DND-41 (cell line): ENCODE measurements around the gene OSBP2.

Source experiments
- ATAC-seq: fragments of 200-7000 bp; cut with Tn5 transposase; 3 replicates; pipeline ENCODE4 v1.9.1; 2021; ENCODE audit warnings: low read depth; ENCODE audit not compliant: insufficient read depth
- DNase-seq: peaks from one replicate; pipeline ENCODE4 v3.0.0-alpha.2; 2020
- H2AFZ ChIP-seq: 2 replicates; pipeline ENCODE4 v1.6.0; 2012; ENCODE audit warnings: low read depth, low read length
- H3K27ac ChIP-seq: 2 replicates; pipeline ENCODE4 v1.5.1; 2012; ENCODE audit warnings: low read length, inconsistent platforms
- H3K27me3 ChIP-seq: fragments of 200-600 bp; sonication (generic); 2 replicates; pipeline ENCODE4 v1.6.0; 2012; ENCODE audit warnings: low read length, mild to moderate bottlenecking, inconsistent platforms; ENCODE audit not compliant: insufficient read depth, poor library complexity
- H3K36me3 ChIP-seq: 2 replicates; pipeline ENCODE4 v1.5.1; 2012; ENCODE audit warnings: low read length, inconsistent platforms; ENCODE audit not compliant: insufficient read depth
- H3K4me1 ChIP-seq: 2 replicates; pipeline ENCODE4 v1.5.1; 2012; ENCODE audit warnings: mild to moderate bottlenecking, low read length; ENCODE audit not compliant: insufficient read depth
- H3K4me2 ChIP-seq: 2 replicates; pipeline ENCODE4 v1.6.0; 2012; ENCODE audit warnings: mild to moderate bottlenecking, moderate library complexity, low read length, inconsistent platforms; ENCODE audit not compliant: insufficient read depth
- H3K4me3 ChIP-seq, 2 experiments: fragments of 200-600 bp in 1 of 2; shearing (Covaris generic) in 1 of 2; 2 replicates each; pipeline ENCODE4 v1.5.1; 2012 to 2016; ENCODE audit warnings: inconsistent platforms in 2 of 2, low read length in 2 of 2, mild to moderate bottlenecking in 2 of 2, low read depth in 1 of 2, moderate library complexity in 1 of 2
- H3K79me2 ChIP-seq: 2 replicates; pipeline ENCODE4 v1.6.0; 2012; ENCODE audit warnings: low read length, inconsistent platforms; ENCODE audit not compliant: insufficient read depth
- H3K9ac ChIP-seq: 2 replicates; pipeline ENCODE4 v1.6.0; 2012; ENCODE audit warnings: low read depth, mild to moderate bottlenecking, inconsistent platforms, low read length, moderate library complexity
- H3K9me3 ChIP-seq: 2 replicates; pipeline ENCODE4 v1.5.1; 2012; ENCODE audit warnings: low read length, moderate library complexity, mild to moderate bottlenecking, inconsistent platforms; ENCODE audit not compliant: insufficient read depth, severe bottlenecking
- H4K20me1 ChIP-seq: 2 replicates; pipeline ENCODE4 v1.6.0; 2012; ENCODE audit warnings: low read length; ENCODE audit not compliant: insufficient read depth
- EZH2 ChIP-seq: IDR thresholded peaks from 3 replicates; pipeline ENCODE4 v1.6.1; 2012; ENCODE audit warnings: borderline replicate concordance, low read depth, mild to moderate bottlenecking, moderate library complexity, low read length, inconsistent platforms; ENCODE audit not compliant: severe bottlenecking
- TF ChIP-seq, protein P1 (sequence below): IDR thresholded peaks from 2 replicates; pipeline ENCODE4 v1.5.1; 2012; ENCODE audit warnings: borderline replicate concordance, low read length, moderate library complexity, mild to moderate bottlenecking; ENCODE audit not compliant: poor library complexity, severe bottlenecking; ENCODE audit errors: extremely low read depth

Gene OSBP2

DNA sequence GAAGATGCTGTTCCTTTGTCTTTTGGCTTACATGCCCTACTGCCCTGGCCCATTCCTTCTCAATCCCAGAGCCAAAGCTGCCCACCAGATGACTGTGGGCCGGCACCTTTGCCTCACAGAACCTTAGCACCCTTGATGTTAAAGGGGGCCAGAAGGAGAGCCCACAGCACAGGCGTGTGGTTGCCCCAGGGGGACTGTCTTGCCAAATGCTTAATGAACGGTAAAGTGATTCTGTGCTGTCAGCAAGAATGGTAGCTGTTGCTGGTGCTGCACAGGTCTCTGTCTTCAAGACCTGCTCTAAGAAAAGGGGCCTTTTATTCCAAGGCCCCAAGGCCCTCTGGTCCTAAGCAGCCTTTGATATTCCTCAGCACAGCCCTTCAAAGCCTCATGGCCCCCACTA lies 160.6 kb downstream of the OSBP2 start:
- DNase-seq (no peak), ATAC-seq (no peak)
- Histone ChIP-seq H3K9ac (no peak overlapping the region), H4K20me1 (no peaks in the 10 kb centered on the region), H3K79me2 (no peaks in the 10 kb centered on the region), H3K36me3 (no peaks in the 10 kb centered on the region), H3K4me2 (no peak overlapping the region), H3K27ac (no peak overlapping the region), H3K4me1 (no peaks in the 10 kb centered on the region), H3K4me3 (no peak overlapping the region), H3K9me3 (no peaks in the 10 kb centered on the region), H2AFZ (no peak overlapping the region), H3K27me3 (no peaks in the 10 kb centered on the region)
- no peak for TF ChIP-seq EZH2
- TF ChIP-seq, protein P1, sequence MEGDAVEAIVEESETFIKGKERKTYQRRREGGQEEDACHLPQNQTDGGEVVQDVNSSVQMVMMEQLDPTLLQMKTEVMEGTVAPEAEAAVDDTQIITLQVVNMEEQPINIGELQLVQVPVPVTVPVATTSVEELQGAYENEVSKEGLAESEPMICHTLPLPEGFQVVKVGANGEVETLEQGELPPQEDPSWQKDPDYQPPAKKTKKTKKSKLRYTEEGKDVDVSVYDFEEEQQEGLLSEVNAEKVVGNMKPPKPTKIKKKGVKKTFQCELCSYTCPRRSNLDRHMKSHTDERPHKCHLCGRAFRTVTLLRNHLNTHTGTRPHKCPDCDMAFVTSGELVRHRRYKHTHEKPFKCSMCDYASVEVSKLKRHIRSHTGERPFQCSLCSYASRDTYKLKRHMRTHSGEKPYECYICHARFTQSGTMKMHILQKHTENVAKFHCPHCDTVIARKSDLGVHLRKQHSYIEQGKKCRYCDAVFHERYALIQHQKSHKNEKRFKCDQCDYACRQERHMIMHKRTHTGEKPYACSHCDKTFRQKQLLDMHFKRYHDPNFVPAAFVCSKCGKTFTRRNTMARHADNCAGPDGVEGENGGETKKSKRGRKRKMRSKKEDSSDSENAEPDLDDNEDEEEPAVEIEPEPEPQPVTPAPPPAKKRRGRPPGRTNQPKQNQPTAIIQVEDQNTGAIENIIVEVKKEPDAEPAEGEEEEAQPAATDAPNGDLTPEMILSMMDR: no peak

DNA sequence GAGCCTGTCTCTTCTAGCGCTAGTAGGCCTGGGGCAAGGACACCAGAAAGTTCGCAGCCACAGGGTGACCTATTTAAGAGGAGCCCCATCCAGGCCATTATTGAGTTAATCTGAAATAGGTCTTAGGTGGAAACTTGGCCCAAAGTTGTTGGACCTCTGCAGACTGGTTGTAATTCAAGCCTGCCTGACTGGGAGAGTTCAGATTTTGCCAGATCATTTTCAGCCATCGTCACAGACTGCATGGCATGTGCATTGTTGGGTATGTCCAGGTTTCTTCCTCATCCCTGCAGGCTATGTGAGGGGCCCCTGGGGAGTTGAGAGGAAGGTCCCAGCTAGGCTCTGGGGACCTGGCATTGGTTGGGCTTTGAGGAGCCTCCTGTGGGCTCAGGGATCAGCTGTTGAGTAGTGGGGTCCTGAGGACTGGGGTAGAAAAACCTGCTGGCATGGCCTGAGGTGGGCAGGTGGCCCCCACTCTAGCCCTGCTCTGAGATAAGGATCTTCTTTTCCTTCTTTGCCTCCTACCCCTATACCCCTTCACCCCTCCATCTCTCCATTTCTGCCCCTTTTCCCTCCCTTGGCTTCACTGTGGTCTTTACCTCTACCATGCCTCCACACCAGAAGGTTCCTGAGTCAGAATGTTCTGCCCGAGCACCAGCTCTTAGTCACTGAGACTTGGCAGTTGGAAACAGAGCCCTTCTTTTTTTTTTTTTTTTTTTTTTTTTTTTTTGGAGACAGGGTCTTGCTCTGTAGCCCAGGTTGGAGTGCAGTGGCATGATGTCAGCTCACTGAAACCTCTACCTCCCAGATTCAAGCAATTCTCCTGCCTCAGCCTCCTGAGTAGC lies 161.2 kb downstream of the OSBP2 start:
- ATAC-seq: no peak
- no peaks in the 10 kb centered on the region for H3K36me3 ChIP-seq
- no peaks in the 10 kb centered on the region for H3K4me1 ChIP-seq
- no peak overlapping the region for H3K4me2 ChIP-seq
- H2AFZ ChIP-seq: no peak overlapping the region
- no peaks in the 10 kb centered on the region for H4K20me1 ChIP-seq
- DNase-seq: no peak
- TF ChIP-seq, protein P1: no peak
- no peak for TF ChIP-seq EZH2
- no peak overlapping the region for H3K27ac ChIP-seq
- no peak overlapping the region for H3K4me3 ChIP-seq
- H3K27me3 ChIP-seq: no peaks in the 10 kb centered on the region
- no peaks in the 10 kb centered on the region for H3K79me2 ChIP-seq
- no peaks in the 10 kb centered on the region for H3K9me3 ChIP-seq
- H3K9ac ChIP-seq: no peak overlapping the region

DNA sequence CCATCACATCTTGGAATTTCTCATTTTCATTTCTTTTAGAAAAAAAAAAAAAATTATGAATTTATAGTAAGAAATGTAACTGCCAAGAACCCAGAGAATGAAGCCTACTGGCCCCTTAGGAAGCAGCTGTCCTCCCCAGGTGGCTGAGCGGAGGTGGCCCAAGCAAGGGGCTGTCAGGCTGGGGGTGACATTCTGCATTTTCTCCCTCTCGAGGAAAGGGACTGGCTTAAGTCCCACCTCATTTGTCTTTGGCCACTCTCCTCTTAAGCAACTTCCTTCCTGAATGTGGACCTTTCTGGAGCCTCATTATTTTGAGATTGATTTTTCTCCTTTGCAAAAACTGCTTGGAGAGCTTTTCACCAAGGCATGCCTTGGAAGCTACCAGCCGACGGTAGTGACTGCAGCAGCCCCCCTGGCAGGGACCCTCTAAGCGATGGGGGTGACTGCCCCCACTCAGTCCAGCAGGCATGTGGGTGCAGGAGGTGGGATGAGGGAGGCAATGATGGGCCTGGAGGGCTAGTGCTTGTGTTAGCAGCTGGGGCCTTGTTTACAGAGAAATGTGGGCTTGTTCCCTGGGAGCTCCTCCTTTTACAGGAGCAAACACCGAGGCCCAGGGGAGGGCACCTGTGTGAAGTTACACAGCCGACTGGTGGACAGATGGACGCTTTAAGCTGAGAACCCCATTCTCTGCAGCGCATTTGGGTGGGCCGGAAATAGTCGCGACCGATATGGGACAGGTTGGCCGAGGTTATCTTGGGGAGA lies 162.2 kb downstream of the OSBP2 start:
- H3K36me3 ChIP-seq: no peaks in the 10 kb centered on the region
- no peaks in the 10 kb centered on the region for H3K9me3 ChIP-seq
- no peak overlapping the region for H3K4me2 ChIP-seq
- no peaks in the 10 kb centered on the region for H4K20me1 ChIP-seq
- DNase-seq (no peak), ATAC-seq (no peak)
- H3K27ac ChIP-seq: no peak overlapping the region
- no peak for TF ChIP-seq EZH2
- TF ChIP-seq, protein P1: no peak
- no peaks in the 10 kb centered on the region for H3K79me2 ChIP-seq
- H3K4me1 ChIP-seq: no peaks in the 10 kb centered on the region
- no peaks in the 10 kb centered on the region for H3K27me3 ChIP-seq
- H3K9ac ChIP-seq: no peak overlapping the region
- no peak overlapping the region for H3K4me3 ChIP-seq
- H2AFZ ChIP-seq: no peak overlapping the region
